ENCODE measurements around the gene RALB.
"Not testable (repeated sequence)": the region's sequence is repeated elsewhere in the genome, so short reads cannot be mapped to it uniquely, and the experiment has no call there.

RALB gene

GRCh38 chr2:120293096-120294007 is 40.7 kb downstream of the RALB start:
- DNase-seq (ENCODE audit: low spot score): no peak

- DNase-seq (ENCODE audit: low spot score): no peak
These were observed 41.3 kb downstream of the RALB start for GRCh38 chr2:120294008-120294340.

GRCh38 chr2:120298173-120298835 is 45.7 kb downstream of the RALB start:
- DNase-seq (ENCODE audit: low spot score): peak; percentile 48

GRCh38 chr2:120299004-120299403 is 46.4 kb downstream of the RALB start:
- no peak for DNase-seq (ENCODE audit: low spot score)

- no peak for DNase-seq (ENCODE audit: low spot score)
These were observed 46.9 kb downstream of the RALB start for GRCh38 chr2:120299561-120299960.

- no peak for DNase-seq (ENCODE audit: low spot score)
These were observed 47.7 kb downstream of the RALB start for GRCh38 chr2:120300385-120300784.

GRCh38 chr2:120301284-120301683 is 48.6 kb downstream of the RALB start:
- DNase-seq (ENCODE audit: low spot score): no peak

- DNase-seq (ENCODE audit: low spot score): no peak
These were observed 49.6 kb downstream of the RALB start for GRCh38 chr2:120302301-120302700.

- no peak for DNase-seq (ENCODE audit: low spot score)
These were observed 50.5 kb downstream of the RALB start for GRCh38 chr2:120303177-120303576.

GRCh38 chr2:120305296-120305695 is 52.6 kb downstream of the RALB start:
- no peak for DNase-seq (ENCODE audit: low spot score)

- no peak for DNase-seq (ENCODE audit: low spot score)
These were observed 53.4 kb downstream of the RALB start for GRCh38 chr2:120305937-120306490.

- DNase-seq (ENCODE audit: low spot score): no peak
These were observed 54.8 kb downstream of the RALB start for GRCh38 chr2:120307482-120307881.

GRCh38 chr2:120308038-120308910 is 55.6 kb downstream of the RALB start:
- DNase-seq (ENCODE audit: low spot score): no peak

- no peak for DNase-seq (ENCODE audit: low spot score)
These were observed 57.5 kb downstream of the RALB start for GRCh38 chr2:120310136-120310535.

GRCh38 chr2:120310841-120311240 is 58.2 kb downstream of the RALB start:
- DNase-seq (ENCODE audit: low spot score): not testable (repeated sequence)

GRCh38 chr2:120312076-120312475 is 59.4 kb downstream of the RALB start:
- no peak for DNase-seq (ENCODE audit: low spot score)

GRCh38 chr2:120312860-120313694 is 60.4 kb downstream of the RALB start:
- peak; percentile 87 for DNase-seq (ENCODE audit: low spot score)

GRCh38 chr2:120313695-120314615 is 61.3 kb downstream of the RALB start:
- DNase-seq (ENCODE audit: low spot score): no peak

- no peak for DNase-seq (ENCODE audit: low spot score)
These were observed 62.2 kb downstream of the RALB start for GRCh38 chr2:120314690-120315366.

All from AG20443 (cell line).